HT-29 (cell line): ENCODE data around the gene MSL1. TPM values are rescaled to one million over a fixed set of nuclear protein-coding genes. Genes with fewer than 3 reads are reported as not detected.

Experiments
- DNase-seq: peaks from one replicate; pipeline ENCODE4 v3.0.0-alpha.2; 2015; ENCODE audit warnings: low spot score
- total RNA-seq: library from RNA; depleted of rRNA; stranded (reverse); fragments of >200 nt; shearing (Covaris generic); gene quantifications from 2 replicates; pipeline ENCODE4 v1.2.3, GENCODE V29; 2014; rRNA removed

MSL1 gene
- total RNA-seq = 44.1 and 47.1 TPM in 2 replicates

- peak; percentile 76 for DNase-seq
These were observed at the start of gene MSL1 for GRCh38 chr17:40121181-40122135. Gene MSL1, plus strand, starts transcription at chr17:40121971. Its CDS starts 642 bp downstream, at chr17:40122613.

- DNase-seq = peak; percentile 82
These were observed 49.6 kb upstream of the MSL1 start for GRCh38 chr17:40072040-40072734.

- peak; percentile 43 for DNase-seq
These were observed 48.9 kb upstream of the MSL1 start for GRCh38 chr17:40072735-40073346.

- DNase-seq = no peak
These were observed 48.2 kb upstream of the MSL1 start for GRCh38 chr17:40073454-40074174.

DNA sequence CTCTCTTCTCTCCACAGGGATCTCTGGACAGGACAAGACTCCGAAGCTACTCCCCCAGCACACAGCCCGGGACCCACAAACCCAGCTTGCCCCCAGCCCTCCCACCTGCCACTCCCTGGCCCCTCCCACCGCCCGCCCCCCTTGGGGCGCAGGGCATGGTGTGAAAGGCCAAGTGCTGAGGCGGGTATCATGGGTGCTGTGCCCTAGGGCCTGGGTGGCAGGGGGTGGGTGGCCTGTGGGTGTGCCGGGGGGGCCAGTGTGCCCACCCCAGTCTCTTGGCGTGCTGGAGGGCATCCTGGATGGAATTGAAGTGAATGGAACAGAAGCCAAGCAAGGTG, 47.6 kb upstream of the MSL1 start:
- no peak for DNase-seq

DNA sequence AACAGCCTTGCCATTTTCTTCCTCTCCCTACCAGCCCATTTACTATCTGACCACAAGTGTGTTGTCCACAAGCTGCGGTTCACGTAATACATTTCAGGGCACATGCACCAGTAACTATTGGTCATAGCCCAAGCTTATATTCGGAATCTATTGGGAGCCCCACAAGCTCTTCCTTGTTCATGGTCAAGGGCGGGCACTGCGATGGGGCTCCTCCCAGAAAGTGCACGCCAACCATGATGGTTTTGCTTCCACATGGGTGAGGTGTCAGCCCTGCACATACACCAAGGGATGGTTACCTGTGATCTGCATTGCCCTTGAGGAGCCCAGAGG, 46.9 kb upstream of the MSL1 start:
- no peak for DNase-seq

DNA sequence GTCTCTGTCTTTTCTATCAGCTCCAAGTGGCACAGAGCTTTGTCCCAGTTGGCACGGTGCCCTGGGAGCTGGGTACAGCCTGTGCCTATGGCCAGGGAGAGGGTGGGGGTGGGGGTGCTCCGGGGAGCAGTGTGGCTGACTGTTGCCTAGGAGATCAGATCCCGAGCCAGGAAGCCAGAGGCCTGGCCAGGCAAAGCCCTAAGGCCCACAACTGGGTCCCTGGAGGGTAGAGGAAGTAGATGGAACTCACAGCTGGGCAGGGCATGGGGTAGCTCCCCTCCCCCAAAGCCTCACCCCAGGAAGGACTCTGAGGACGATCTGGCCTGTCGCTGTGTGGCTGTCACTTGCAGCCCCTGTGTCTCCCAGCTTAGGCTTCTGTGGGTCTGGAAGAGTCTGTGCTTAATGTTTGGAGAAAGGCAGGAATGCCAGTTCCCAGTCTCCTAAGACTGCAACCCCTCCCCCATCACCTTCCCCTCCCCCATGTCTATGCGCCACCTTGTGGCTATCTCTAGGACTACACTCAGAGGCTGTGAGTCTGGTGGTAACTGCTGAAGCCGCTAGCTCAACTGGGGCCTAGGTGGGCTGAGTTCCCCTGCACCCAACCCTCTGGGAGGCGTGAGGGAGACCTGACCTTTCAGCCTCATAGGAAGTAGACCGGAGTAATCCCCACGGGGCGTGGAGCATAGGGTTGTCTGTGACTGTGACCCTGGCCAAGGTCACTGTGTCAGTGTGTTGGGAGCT, 46.4 kb upstream of the MSL1 start:
- peak; percentile 92 for DNase-seq

DNA sequence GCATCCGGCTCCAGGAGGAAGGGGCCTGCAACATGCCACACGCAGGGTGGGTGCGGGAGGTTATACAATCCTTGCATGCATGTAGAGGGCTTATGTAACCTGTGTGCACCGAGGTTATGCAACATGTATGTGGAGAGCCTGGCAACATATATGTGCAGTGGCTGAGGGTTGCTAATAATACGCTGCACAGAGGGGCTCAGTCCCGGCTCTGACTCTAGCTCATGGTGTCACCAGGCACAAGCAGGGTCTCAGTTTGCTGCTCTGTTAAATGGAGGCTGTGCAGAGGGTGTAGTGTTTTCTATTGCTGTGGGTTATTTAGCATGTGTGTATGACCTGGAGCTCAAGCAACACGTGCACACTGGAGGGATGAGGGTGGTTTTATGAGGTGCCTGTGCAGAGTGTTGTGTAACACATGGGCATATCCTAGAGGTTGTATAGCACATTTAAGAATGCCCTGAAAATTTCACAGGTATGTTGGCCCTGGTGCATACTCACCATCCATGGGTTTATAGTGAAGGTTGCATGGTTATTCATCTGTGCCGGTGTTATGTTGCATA, 45.8 kb upstream of the MSL1 start:
- DNase-seq = no peak

GRCh38 chr17:40076591-40076990, 45.2 kb upstream of the MSL1 start:
- no peak for DNase-seq

- DNase-seq = no peak
These were observed 42.2 kb upstream of the MSL1 start for GRCh38 chr17:40079545-40079944.

- no peak for DNase-seq
These were observed 37.3 kb upstream of the MSL1 start for GRCh38 chr17:40084477-40084876.

DNA sequence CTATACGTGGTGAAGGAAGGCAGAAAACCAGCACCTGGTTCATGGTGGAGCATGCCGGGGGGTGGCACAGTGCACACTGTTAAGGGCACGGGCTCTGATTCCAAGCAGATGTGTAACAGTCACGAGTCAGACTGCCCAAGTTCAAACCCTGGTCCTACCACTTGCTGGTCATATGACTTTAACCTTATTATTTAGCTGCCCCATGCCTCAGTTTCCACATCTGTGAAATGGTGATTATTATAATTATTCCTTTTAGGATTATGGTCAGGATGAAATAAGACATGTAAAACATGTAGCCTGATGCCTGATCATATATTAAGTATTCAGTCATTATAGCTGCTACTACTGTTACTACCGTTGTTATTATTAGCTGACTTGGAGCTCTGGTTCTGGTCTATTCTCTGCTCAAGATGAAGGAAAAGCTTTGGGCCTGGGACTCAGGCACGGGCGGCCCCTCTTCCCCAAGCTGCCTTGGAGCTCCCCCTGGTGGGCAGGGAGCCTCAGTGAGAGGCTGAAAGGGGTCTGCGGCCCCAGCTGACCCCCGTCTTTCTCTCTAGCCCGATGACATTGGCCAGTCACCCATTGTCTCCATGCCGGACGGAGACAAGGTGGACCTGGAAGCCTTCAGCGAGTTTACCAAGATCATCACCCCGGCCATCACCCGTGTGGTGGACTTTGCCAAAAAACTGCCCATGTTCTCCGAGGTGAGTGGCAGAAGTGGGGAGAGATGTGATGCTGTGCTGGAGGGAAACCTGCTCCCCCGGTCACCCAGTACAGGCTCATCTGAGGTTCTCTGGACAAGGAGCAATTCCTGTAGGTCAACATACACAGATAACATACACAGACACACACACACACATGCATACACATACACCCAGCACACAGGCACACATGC, 35.4 kb upstream of the MSL1 start:
- peak; percentile 62 for DNase-seq

GRCh38 chr17:40087049-40087794, 34.5 kb upstream of the MSL1 start:
- DNase-seq = no peak

- no peak for DNase-seq
These were observed 33.7 kb upstream of the MSL1 start for GRCh38 chr17:40087903-40088718.

DNA sequence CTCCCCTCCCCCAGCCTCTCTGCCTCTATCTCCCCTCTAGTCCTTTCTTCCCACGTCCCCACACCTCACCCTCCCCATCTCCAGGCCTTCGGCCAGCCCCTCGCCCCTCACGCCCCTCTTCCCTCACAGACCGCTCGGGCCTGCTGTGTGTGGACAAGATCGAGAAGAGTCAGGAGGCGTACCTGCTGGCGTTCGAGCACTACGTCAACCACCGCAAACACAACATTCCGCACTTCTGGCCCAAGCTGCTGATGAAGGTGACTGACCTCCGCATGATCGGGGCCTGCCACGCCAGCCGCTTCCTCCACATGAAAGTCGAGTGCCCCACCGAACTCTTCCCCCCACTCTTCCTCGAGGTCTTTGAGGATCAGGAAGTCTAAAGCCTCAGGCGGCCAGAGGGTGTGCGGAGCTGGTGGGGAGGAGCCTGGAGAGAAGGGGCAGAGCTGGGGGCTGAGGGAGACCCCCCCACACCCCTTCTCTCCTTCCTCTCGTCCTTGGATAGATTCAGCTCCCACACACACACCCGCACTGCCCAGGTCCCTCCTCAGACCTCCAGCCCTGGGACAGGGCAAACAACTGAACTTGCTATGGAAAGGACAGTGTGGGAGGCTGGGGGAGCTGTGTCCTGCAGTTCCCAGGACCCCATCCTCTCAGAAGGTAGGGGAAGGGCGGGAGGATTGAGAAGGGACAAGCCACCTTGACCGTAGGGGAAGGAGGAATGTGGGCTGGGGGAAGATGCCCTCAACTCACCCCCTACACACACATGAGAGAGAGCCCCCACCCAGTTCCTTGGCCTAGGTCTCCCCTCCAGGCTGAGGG, 32.5 kb upstream of the MSL1 start:
- DNase-seq = no peak

- DNase-seq = no peak
These were observed 31.3 kb upstream of the MSL1 start for GRCh38 chr17:40090237-40091119.
